Measurements from ENCODE around the gene E2F2. TPM values are rescaled to one million over a fixed set of nuclear protein-coding genes. Genes with fewer than 3 reads are reported as not detected.
"Not testable (repeated sequence)": the region's sequence is repeated elsewhere in the genome, so short reads cannot be mapped to it uniquely, and the experiment has no call there.

E2F2 gene
- total RNA-seq, 1 donor from 2014 or later = 23.5 TPM

- Mint-ChIP-seq H3K9me3 (no peaks in the 10 kb centered on the region), H3K27ac (ENCODE audit: unreplicated experiment) (no peak overlapping the region), H3K27me3 (ENCODE audit: low read depth) (peaks cover 8% of the 10 kb centered on the region), H3K36me3 (ENCODE audit: low read depth) (no peaks in the 10 kb centered on the region), H3K4me1 (peaks cover 6% of the 10 kb centered on the region), H3K4me3 (no peak overlapping the region)
- TF ChIP-seq CTCF (conservative IDR thresholded peaks at IDR 0.05) = no peak
- DNase-seq (ENCODE audit: low read depth, low spot score) = no peak
These were observed 34.4 kb downstream of the E2F2 start for GRCh38 chr1:23496490-23497181.

- H3K27ac Mint-ChIP-seq (ENCODE audit: unreplicated experiment); H3K9me3 Mint-ChIP-seq; H3K36me3 Mint-ChIP-seq (ENCODE audit: low read depth); H3K4me1 Mint-ChIP-seq; H3K4me3 Mint-ChIP-seq; DNase-seq (ENCODE audit: low read depth, low spot score): not testable (repeated sequence)
- H3K27me3 Mint-ChIP-seq (ENCODE audit: low read depth) = peaks cover 14% of the 10 kb centered on the region
These were observed 36.2 kb downstream of the E2F2 start for GRCh38 chr1:23494836-23495235.

DNA sequence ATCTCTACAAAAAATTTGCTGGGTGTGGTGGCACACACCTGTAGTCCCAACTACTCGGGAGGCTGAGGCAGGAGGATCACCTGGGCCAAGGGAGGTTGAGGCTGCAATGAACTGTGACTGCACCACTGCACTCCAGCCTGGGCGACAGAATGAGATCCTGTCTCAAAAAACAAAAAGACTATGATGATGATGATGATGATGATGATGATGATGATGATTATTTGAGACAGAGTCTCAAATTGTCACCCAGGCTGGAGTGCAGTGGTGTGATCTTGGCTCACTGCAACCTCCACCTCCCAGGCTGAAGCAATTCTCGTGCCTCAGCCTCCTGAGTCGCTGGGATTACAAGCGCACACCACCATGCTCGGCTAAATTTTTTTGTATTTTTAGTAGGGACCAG lies 38.3 kb downstream of the E2F2 start:
- H3K4me1 Mint-ChIP-seq; DNase-seq (ENCODE audit: low read depth, low spot score); H3K27ac Mint-ChIP-seq (ENCODE audit: unreplicated experiment); H3K9me3 Mint-ChIP-seq; H3K4me3 Mint-ChIP-seq; H3K36me3 Mint-ChIP-seq (ENCODE audit: low read depth): not testable (repeated sequence)
- peaks cover 14% of the 10 kb centered on the region for H3K27me3 Mint-ChIP-seq (ENCODE audit: low read depth)

- Mint-ChIP-seq H3K27me3 (ENCODE audit: low read depth) (peaks cover 14% of the 10 kb centered on the region), H3K4me1 (peaks cover 4% of the 10 kb centered on the region), H3K9me3 (no peaks in the 10 kb centered on the region), H3K36me3 (ENCODE audit: low read depth) (no peaks in the 10 kb centered on the region), H3K27ac (ENCODE audit: unreplicated experiment) (no peak overlapping the region), H3K4me3 (no peak overlapping the region)
- TF ChIP-seq CTCF (conservative IDR thresholded peaks at IDR 0.05) = no peak
- DNase-seq (ENCODE audit: low read depth, low spot score) = no peak
These were observed 38.8 kb downstream of the E2F2 start for GRCh38 chr1:23492132-23492720.

- no peak for TF ChIP-seq CTCF (conservative IDR thresholded peaks at IDR 0.05)
- peak overlapping the region; percentile 47 for H3K4me3 Mint-ChIP-seq
- H3K4me1 Mint-ChIP-seq = peaks cover 8% of the 10 kb centered on the region
- peaks cover 21% of the 10 kb centered on the region for H3K27me3 Mint-ChIP-seq (ENCODE audit: low read depth)
- H3K9me3 Mint-ChIP-seq = no peaks in the 10 kb centered on the region
- DNase-seq (ENCODE audit: low read depth, low spot score) = no peak
- no peak overlapping the region for H3K27ac Mint-ChIP-seq (ENCODE audit: unreplicated experiment)
- no peaks in the 10 kb centered on the region for H3K36me3 Mint-ChIP-seq (ENCODE audit: low read depth)
These were observed 41.2 kb downstream of the E2F2 start for GRCh38 chr1:23489842-23490241.

GRCh38 chr1:23485002-23485332 lies 46.1 kb downstream of the E2F2 start:
- Mint-ChIP-seq H3K4me3 (peak overlapping the region; percentile 93), H3K27ac (ENCODE audit: unreplicated experiment) (no peak overlapping the region), H3K4me1 (peaks cover 45% of the 10 kb centered on the region), H3K9me3 (no peaks in the 10 kb centered on the region), H3K36me3 (ENCODE audit: low read depth) (no peaks in the 10 kb centered on the region), H3K27me3 (ENCODE audit: low read depth) (peaks cover 12% of the 10 kb centered on the region)
- DNase-seq (ENCODE audit: low read depth, low spot score) = no peak
- TF ChIP-seq CTCF (conservative IDR thresholded peaks at IDR 0.05) = no peak

All from neural crest cell (in vitro differentiated cells).